DND-41 (cell line): ENCODE measurements around the gene TMEM248.
"Not testable (repeated sequence)": the region's sequence is repeated elsewhere in the genome, so short reads cannot be mapped to it uniquely, and the experiment has no call there.

Experiments
- ATAC-seq: fragments of 200-7000 bp; cut with Tn5 transposase; 3 replicates; pipeline ENCODE4 v1.9.1; 2021; ENCODE audit warnings: low read depth; ENCODE audit not compliant: insufficient read depth
- DNase-seq: peaks from one replicate; pipeline ENCODE4 v3.0.0-alpha.2; 2020
- H2AFZ ChIP-seq: 2 replicates; pipeline ENCODE4 v1.6.0; 2012; ENCODE audit warnings: low read depth, low read length
- H3K27ac ChIP-seq: 2 replicates; pipeline ENCODE4 v1.5.1; 2012; ENCODE audit warnings: low read length, inconsistent platforms
- H3K27me3 ChIP-seq: fragments of 200-600 bp; sonication (generic); 2 replicates; pipeline ENCODE4 v1.6.0; 2012; ENCODE audit warnings: low read length, mild to moderate bottlenecking, inconsistent platforms; ENCODE audit not compliant: insufficient read depth, poor library complexity
- H3K36me3 ChIP-seq: 2 replicates; pipeline ENCODE4 v1.5.1; 2012; ENCODE audit warnings: low read length, inconsistent platforms; ENCODE audit not compliant: insufficient read depth
- H3K4me1 ChIP-seq: 2 replicates; pipeline ENCODE4 v1.5.1; 2012; ENCODE audit warnings: mild to moderate bottlenecking, low read length; ENCODE audit not compliant: insufficient read depth
- H3K4me2 ChIP-seq: 2 replicates; pipeline ENCODE4 v1.6.0; 2012; ENCODE audit warnings: mild to moderate bottlenecking, moderate library complexity, low read length, inconsistent platforms; ENCODE audit not compliant: insufficient read depth
- H3K4me3 ChIP-seq, 2 experiments: fragments of 200-600 bp in 1 of 2; shearing (Covaris generic) in 1 of 2; 2 replicates each; pipeline ENCODE4 v1.5.1; 2012 to 2016; ENCODE audit warnings: inconsistent platforms in 2 of 2, low read length in 2 of 2, mild to moderate bottlenecking in 2 of 2, low read depth in 1 of 2, moderate library complexity in 1 of 2
- H3K79me2 ChIP-seq: 2 replicates; pipeline ENCODE4 v1.6.0; 2012; ENCODE audit warnings: low read length, inconsistent platforms; ENCODE audit not compliant: insufficient read depth
- H3K9ac ChIP-seq: 2 replicates; pipeline ENCODE4 v1.6.0; 2012; ENCODE audit warnings: low read depth, mild to moderate bottlenecking, inconsistent platforms, low read length, moderate library complexity
- H3K9me3 ChIP-seq: 2 replicates; pipeline ENCODE4 v1.5.1; 2012; ENCODE audit warnings: low read length, moderate library complexity, mild to moderate bottlenecking, inconsistent platforms; ENCODE audit not compliant: insufficient read depth, severe bottlenecking
- H4K20me1 ChIP-seq: 2 replicates; pipeline ENCODE4 v1.6.0; 2012; ENCODE audit warnings: low read length; ENCODE audit not compliant: insufficient read depth
- EZH2 ChIP-seq: IDR thresholded peaks from 3 replicates; pipeline ENCODE4 v1.6.1; 2012; ENCODE audit warnings: borderline replicate concordance, low read depth, mild to moderate bottlenecking, moderate library complexity, low read length, inconsistent platforms; ENCODE audit not compliant: severe bottlenecking
- TF ChIP-seq, protein P1 (sequence below): IDR thresholded peaks from 2 replicates; pipeline ENCODE4 v1.5.1; 2012; ENCODE audit warnings: borderline replicate concordance, low read length, moderate library complexity, mild to moderate bottlenecking; ENCODE audit not compliant: poor library complexity, severe bottlenecking; ENCODE audit errors: extremely low read depth

The TMEM248 gene

DNA sequence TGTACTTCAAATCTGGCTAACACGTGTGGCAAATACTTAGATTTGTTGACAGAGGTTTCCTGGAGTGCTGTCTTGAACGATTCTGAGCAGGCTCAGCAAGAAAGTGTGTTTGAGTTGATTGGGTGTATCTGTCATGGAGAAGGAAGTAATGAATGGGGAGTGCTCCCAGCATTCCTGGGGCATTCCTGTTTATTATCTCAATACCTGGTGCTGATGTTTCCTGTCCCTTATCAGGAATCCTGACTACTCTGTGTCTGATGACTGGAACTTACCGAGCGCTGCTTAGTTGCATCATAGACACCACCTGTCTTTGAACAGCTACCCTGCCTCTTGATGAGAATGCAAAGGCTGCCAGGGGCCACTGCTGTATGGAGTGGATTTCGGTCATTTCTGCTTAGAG, 41.0 kb upstream of the TMEM248 start:
- ATAC-seq (no peak), DNase-seq (no peak)

DNA sequence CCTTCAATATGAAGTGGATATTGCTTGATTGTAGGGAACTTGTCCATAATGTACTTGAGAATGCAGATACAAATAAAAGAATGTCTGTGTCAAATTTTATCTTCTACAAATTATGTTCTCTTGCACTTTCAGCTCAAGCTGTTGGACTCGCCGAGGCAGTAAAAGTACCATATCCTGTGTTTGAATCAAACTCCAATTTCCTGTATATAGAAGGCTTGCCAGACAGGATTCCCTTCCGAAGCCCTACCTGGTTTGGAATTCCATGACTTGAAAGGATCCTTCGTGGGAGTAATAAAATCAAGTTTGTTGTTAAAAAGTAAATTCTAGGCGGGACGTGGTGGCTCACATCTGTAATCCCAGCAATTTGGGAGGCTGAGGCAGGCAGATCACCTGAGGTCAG, 40.4 kb upstream of the TMEM248 start:
- peaks cover 16% of the 10 kb centered on the region; the same call in 1 of the 2 replicates for H3K36me3 ChIP-seq
- not testable (repeated sequence) for H3K4me3 ChIP-seq, ATAC-seq, H3K4me2 ChIP-seq, H3K4me1 ChIP-seq, DNase-seq, H3K9me3 ChIP-seq, H3K9ac ChIP-seq, H3K27me3 ChIP-seq, H3K27ac ChIP-seq, H2AFZ ChIP-seq, H4K20me1 ChIP-seq, H3K79me2 ChIP-seq

More for the DNA sequence above, 41.0 kb upstream of the TMEM248 start:
- H3K4me2 ChIP-seq = no peak overlapping the region
- no peaks in the 10 kb centered on the region for H3K4me1 ChIP-seq
- no peak overlapping the region for H2AFZ ChIP-seq
- TF ChIP-seq EZH2 = no peak
- TF ChIP-seq, protein P1, sequence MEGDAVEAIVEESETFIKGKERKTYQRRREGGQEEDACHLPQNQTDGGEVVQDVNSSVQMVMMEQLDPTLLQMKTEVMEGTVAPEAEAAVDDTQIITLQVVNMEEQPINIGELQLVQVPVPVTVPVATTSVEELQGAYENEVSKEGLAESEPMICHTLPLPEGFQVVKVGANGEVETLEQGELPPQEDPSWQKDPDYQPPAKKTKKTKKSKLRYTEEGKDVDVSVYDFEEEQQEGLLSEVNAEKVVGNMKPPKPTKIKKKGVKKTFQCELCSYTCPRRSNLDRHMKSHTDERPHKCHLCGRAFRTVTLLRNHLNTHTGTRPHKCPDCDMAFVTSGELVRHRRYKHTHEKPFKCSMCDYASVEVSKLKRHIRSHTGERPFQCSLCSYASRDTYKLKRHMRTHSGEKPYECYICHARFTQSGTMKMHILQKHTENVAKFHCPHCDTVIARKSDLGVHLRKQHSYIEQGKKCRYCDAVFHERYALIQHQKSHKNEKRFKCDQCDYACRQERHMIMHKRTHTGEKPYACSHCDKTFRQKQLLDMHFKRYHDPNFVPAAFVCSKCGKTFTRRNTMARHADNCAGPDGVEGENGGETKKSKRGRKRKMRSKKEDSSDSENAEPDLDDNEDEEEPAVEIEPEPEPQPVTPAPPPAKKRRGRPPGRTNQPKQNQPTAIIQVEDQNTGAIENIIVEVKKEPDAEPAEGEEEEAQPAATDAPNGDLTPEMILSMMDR = no peak
- H3K9ac ChIP-seq = no peak overlapping the region
- peaks cover 12% of the 10 kb centered on the region; the same call in 1 of the 2 replicates for H3K36me3 ChIP-seq
- H3K4me3 ChIP-seq = no peak overlapping the region
- H3K9me3 ChIP-seq = no peaks in the 10 kb centered on the region
- H3K27me3 ChIP-seq = no peaks in the 10 kb centered on the region
- no peak overlapping the region for H3K27ac ChIP-seq
- no peaks in the 10 kb centered on the region for H4K20me1 ChIP-seq
- no peaks in the 10 kb centered on the region for H3K79me2 ChIP-seq

DNA sequence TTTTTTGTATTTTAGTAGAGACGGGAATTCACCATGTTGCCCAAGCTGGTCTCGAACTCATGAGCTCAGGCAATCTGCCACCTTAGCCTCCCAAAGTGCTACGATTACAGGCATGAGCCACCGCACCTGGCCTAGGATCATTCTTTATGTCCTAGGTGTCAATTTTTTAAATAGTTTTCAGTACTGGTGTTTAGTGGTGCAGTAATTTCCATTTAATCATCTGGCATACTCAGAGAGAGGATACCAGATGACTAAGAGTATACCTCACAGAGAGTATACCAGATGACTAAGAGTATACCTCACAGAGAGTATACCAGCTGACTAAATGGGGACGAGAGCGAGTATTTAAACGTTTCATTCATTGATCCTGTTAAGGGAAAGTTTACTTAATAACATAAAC, 37.3 kb upstream of the TMEM248 start:
- Histone ChIP-seq H3K9ac (no peak overlapping the region), H3K4me3 (no peak overlapping the region), H3K4me1 (no peaks in the 10 kb centered on the region), H3K79me2 (no peaks in the 10 kb centered on the region), H3K36me3 (peaks cover 19% of the 10 kb centered on the region; the same call in 1 of the 2 replicates), H3K9me3 (no peaks in the 10 kb centered on the region), H3K27me3 (no peaks in the 10 kb centered on the region), H2AFZ (no peak overlapping the region), H3K27ac (no peak overlapping the region), H3K4me2 (no peak overlapping the region), H4K20me1 (no peaks in the 10 kb centered on the region)
- TF ChIP-seq, protein P1 = no peak
- TF ChIP-seq EZH2 = no peak
- no peak for ATAC-seq
- DNase-seq = no peak

DNA sequence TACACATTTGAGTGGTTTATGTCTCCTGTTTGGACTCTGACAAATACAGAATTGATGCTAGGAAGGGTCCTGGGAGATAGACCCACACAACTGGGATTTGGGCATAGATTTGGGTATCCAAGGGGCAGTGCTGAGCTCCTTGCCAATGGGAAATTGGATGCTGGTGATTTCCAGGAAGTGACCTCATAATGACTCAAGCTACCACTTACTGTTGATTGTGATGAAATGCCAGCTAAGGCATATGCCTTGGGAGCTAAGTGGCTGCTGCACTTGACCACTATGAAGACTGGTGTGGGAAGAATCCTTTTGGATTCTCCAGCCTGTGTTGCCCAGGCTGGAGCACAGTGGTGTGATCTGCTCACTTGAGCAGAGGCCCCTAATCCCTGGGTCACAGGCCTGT, 36.5 kb upstream of the TMEM248 start:
- not testable (repeated sequence) for H4K20me1 ChIP-seq, ATAC-seq, H3K27me3 ChIP-seq, H3K9me3 ChIP-seq, H3K4me3 ChIP-seq, H3K27ac ChIP-seq, H2AFZ ChIP-seq, H3K9ac ChIP-seq, H3K79me2 ChIP-seq, DNase-seq, H3K4me2 ChIP-seq, H3K4me1 ChIP-seq
- H3K36me3 ChIP-seq = peaks cover 14% of the 10 kb centered on the region; the same call in 1 of the 2 replicates
